Measurements from ENCODE around the gene TRIP10.

- TF ChIP-seq CTCF (IDR thresholded peaks at IDR 0.05) (no peak), POLR2A (IDR thresholded peaks at IDR 0.05) (no peak)
These were observed 28.8 kb downstream of the TRIP10 start for GRCh38 chr19:6768236-6768785.

Measured in heart left ventricle (tissue), 13 donors.